Breast epithelium (tissue), 4 donors: ENCODE results near the gene MVB12A. TPM values are rescaled to one million over a fixed set of nuclear protein-coding genes. Genes with fewer than 3 reads are reported as not detected.

Experiments used
- DNase-seq, 2 donors: peaks; one replicate each; pipeline ENCODE4 v3.0.0-alpha.2; 2019; ENCODE audit warnings: low spot score in 2 of 2
- H3K27ac ChIP-seq, 2 donors: fragments of 200-600 bp; sonication (generic) in 1 of 2; one replicate each; pipeline ENCODE4 v1.5.1; 2016 to 2019; ENCODE audit warnings: mild to moderate bottlenecking in 1 of 2
- H3K27me3 ChIP-seq, 2 donors: fragments of 200-600 bp; sonication (generic) in 1 of 2; one replicate each; pipeline versions ENCODE4 v1.5.1 to v1.6.0; 2017 to 2019; ENCODE audit warnings: control low read depth in 1 of 2, mild to moderate bottlenecking in 1 of 2
- H3K36me3 ChIP-seq: fragments of 200-600 bp; one replicate; pipeline ENCODE4 v1.5.1; 2019
- H3K4me1 ChIP-seq, 2 donors: fragments of 200-600 bp; sonication (generic); one replicate each; pipeline ENCODE4 v1.5.1; 2016 to 2019; ENCODE audit warnings: control low read depth in 1 of 2
- H3K4me3 ChIP-seq, 3 donors: fragments of 200-600 bp; sonication (generic); 1 replicate in 2 of 3; 2 replicates in 1 of 3; pipeline ENCODE4 v1.5.1; 2016 to 2019; ENCODE audit warnings: mild to moderate bottlenecking in 3 of 3, moderate library complexity in 2 of 3
- H3K9me3 ChIP-seq, 2 donors: fragments of 200-600 bp; sonication (generic) in 1 of 2; one replicate each; pipeline ENCODE4 v1.5.1; 2016 to 2019; ENCODE audit warnings: control low read depth in 1 of 2
- CTCF ChIP-seq, 3 donors: fragments of 450-650 bp; IDR thresholded peaks; one replicate each; pipeline ENCODE4 v1.5.1; 2016 to 2017; ENCODE audit warnings: antibody characterized with exemption in 3 of 3, mild to moderate bottlenecking in 3 of 3, moderate library complexity in 3 of 3
- POLR2A ChIP-seq: fragments of 450-650 bp; IDR thresholded peaks from one replicate; pipeline ENCODE4 v1.6.1; 2016; ENCODE audit warnings: antibody characterized with exemption, mild to moderate bottlenecking, moderate library complexity
- POLR2AphosphoS5 ChIP-seq, 3 donors: sonication (generic); formaldehyde crosslinking; IDR thresholded peaks; one replicate each; pipeline ENCODE4 v1.6.1; 2017; ENCODE audit warnings: antibody characterized with exemption in 3 of 3
- intact Hi-C: fragments of 100-400 bp; cut with DNase I; formaldehyde crosslinking; loops from one replicate; pipeline ENCODE4 v1.15.1; 2023; ENCODE audit warnings: low total_unique reads
- total RNA-seq, 3 donors: library from RNA; depleted of rRNA; stranded (reverse); fragments of >200 nt; gene quantifications; one replicate each; pipeline ENCODE4 v1.1.0, GENCODE V29; 2016

The MVB12A gene
- total RNA-seq, 3 donors from 2014 or later = 51.5 to 76.4 (median 74.1) TPM

DNA sequence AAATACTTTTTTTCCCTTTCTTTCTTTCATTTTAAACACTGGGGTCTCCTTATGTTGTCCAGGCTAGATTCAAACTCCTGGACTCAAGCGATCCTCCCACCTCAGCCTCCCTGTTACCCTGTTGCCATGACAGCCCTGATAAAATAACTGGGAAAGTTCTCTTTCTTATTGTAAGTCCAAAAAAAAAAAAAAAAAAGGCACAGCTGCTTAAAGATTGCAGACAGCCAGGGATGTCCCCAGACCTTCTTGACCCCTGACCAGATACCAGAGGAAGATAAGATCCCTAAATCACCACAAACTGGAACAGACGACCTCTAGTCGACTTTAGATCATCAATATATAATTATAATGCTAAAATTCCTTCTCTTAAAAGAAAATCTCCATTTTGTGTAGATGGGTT is 1.1 kb upstream of the MVB12A start:
- no peaks in the 10 kb centered on the region for H3K4me1 ChIP-seq
- no peak for DNase-seq
- no peaks in the 10 kb centered on the region for H3K9me3 ChIP-seq
- TF ChIP-seq POLR2A (no peak), CTCF (IDR thresholded peaks at IDR 0.05) (no peak), POLR2AphosphoS5 (IDR thresholded peaks at IDR 0.05) (no peak)
- H3K27me3 ChIP-seq = no peaks in the 10 kb centered on the region
- H3K27ac ChIP-seq = no peak overlapping the region
- intact Hi-C loops = loop anchor here (1.0 kb wide), 1 partner anchor 16 kb away; no protein-coding TSS in a partner anchor
- H3K4me3 ChIP-seq = no peak overlapping the region
- no peaks in the 10 kb centered on the region for H3K36me3 ChIP-seq

DNA sequence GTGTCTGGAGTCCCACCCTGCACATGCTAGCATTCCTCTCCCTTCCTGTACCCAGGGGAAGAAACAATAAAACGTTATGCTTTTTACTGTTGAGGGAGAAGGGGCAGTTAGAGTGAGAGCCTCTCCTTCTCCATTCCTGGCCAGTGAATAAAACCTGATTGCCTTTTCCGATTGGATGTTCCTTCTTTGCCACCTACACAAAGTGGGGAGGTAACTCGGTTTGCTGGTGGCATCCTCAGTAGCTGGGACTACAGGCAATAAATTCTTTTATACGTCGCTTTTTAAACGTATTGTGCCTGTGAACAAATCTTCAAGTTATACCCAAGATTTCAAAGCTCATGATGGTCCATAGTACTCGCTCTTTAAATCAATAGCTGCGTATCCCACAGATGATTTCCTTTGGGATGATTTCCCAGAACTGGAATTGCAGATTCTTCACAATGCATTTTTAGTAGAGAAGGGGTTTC is 660 bp upstream of the MVB12A start:
- TF ChIP-seq CTCF (IDR thresholded peaks at IDR 0.05) (no peak), POLR2AphosphoS5 (IDR thresholded peaks at IDR 0.05) (no peak), POLR2A (no peak)
- Histone ChIP-seq H3K4me1 (no peaks in the 10 kb centered on the region), H3K27me3 (no peaks in the 10 kb centered on the region), H3K4me3 (peak overlapping the region; percentile 86 to 98 (median 92)), H3K9me3 (no peaks in the 10 kb centered on the region), H3K36me3 (no peaks in the 10 kb centered on the region), H3K27ac (peak overlapping the region; percentile 79 to 83)
- intact Hi-C loops = loop anchor here (1.0 kb wide), 1 partner anchor 15 kb away; no protein-coding TSS in a partner anchor
- no peak for DNase-seq

DNA sequence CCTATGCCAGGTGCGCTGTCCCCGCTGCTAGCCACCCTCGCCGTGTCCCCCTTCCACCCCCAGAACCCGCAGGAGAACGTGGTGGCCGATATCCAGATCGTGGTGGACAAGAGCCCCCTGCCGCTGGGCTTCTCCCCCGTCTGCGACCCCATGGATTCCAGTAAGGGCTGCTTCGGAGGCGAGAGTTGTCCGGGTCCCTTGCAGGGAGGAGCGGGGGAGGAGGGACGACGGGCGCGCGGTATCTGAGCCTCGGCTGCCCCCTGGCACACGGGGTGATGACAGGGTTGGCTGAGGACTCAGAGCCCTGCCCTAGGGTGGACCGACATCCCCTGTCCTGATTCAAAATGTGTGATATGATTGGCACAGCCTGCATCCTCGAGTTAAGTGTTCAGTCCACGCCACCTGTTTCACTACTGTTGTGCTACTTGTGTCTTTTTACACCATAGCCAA is 653 bp downstream of the MVB12A start:
- no peaks in the 10 kb centered on the region for H3K27me3 ChIP-seq
- intact Hi-C loops = no loop called here
- TF ChIP-seq CTCF (IDR thresholded peaks at IDR 0.05) (no peak), POLR2A (no peak), POLR2AphosphoS5 (IDR thresholded peaks at IDR 0.05) (no peak)
- peak overlapping the region; percentile 79 to 83 for H3K27ac ChIP-seq
- no peaks in the 10 kb centered on the region for H3K4me1 ChIP-seq
- H3K9me3 ChIP-seq = no peaks in the 10 kb centered on the region
- H3K36me3 ChIP-seq = no peaks in the 10 kb centered on the region
- DNase-seq = no peak
- H3K4me3 ChIP-seq = peak overlapping the region; percentile 86 to 98 (median 92)

DNA sequence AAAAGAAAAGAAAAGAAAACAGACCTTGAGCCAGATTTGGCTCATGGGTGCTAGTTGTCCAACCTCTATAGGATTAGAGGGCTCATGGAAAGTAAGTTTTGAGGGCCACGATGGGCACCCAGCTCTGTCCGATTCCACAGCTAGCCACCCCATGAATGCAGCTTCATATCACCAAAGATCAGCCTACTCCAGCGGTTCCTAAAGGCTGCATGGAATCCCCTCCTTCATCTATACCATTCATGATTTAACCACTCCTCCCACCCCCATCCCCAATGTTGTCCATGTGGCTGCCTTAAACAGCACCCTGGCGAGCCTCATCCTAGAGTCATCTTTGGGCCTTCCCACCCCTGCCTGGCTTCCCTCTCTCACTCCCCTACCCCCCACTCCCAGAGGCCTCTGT is 2.1 kb downstream of the MVB12A start:
- no peaks in the 10 kb centered on the region for H3K4me1 ChIP-seq
- no peaks in the 10 kb centered on the region for H3K9me3 ChIP-seq
- no peak for DNase-seq
- no peak overlapping the region for H3K27ac ChIP-seq
- TF ChIP-seq POLR2AphosphoS5 (IDR thresholded peaks at IDR 0.05) = no peak
- no peak for TF ChIP-seq POLR2A
- no peak for TF ChIP-seq CTCF (IDR thresholded peaks at IDR 0.05)
- no peaks in the 10 kb centered on the region for H3K36me3 ChIP-seq
- intact Hi-C loops = no loop called here
- no peak overlapping the region for H3K4me3 ChIP-seq
- no peaks in the 10 kb centered on the region for H3K27me3 ChIP-seq

DNA sequence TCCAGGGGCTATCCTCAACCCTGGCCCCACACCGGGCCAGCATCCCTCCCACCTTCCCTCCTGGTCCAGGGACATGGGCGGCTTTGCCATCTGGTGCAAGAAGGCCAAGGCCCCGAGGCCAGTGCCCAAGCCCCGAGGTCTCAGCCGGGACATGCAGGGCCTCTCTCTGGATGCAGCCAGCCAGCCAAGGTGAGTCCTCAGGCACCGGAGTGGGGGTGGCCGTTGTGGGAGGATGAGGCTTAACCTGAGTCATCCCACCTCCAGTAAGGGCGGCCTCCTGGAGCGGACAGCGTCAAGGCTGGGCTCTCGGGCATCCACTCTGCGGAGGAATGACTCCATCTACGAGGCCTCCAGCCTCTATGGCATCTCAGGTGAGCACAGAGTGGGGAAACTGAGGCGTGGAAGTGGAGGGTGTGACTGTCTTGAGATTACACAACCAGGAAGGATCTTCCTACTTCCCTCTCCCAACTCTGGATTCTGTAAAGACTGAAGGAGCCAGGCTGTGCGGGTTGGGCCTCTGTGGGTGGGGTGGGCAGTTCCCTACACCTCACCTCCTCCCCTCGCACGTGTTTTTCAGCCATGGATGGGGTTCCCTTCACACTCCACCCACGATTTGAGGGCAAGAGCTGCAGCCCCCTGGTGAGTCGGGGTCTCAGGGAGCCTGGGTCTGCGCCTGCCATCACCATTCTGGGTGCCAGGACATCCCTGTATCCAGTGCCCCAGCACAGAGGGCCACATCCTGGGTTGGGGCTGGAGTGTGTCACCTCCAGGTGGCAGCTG is 3.8 kb downstream of the MVB12A start:
- Histone ChIP-seq H3K4me3 (no peak overlapping the region), H3K4me1 (no peaks in the 10 kb centered on the region), H3K27ac (no peak overlapping the region), H3K9me3 (no peaks in the 10 kb centered on the region), H3K36me3 (no peaks in the 10 kb centered on the region), H3K27me3 (no peaks in the 10 kb centered on the region)
- DNase-seq = no peak
- TF ChIP-seq CTCF (IDR thresholded peaks at IDR 0.05) = no peak
- TF ChIP-seq POLR2A = no peak
- no peak for TF ChIP-seq POLR2AphosphoS5 (IDR thresholded peaks at IDR 0.05)
- intact Hi-C loops = no loop called here
